Mesendoderm (in vitro differentiated cells): ENCODE data around the gene KCNG1.

Source experiments
- DNase-seq: peaks from one replicate; pipeline ENCODE4 v3.0.0; 2013
- H2AK5ac ChIP-seq: 2 replicates; pipeline ENCODE4 v1.6.1; 2013; ENCODE audit warnings: low read length, inconsistent platforms
- H2BK120ac ChIP-seq: 2 replicates; pipeline ENCODE4 v1.6.1; 2013; ENCODE audit warnings: low read depth, mild to moderate bottlenecking, low read length, moderate library complexity, mixed read lengths
- H2BK15ac ChIP-seq: replicated peaks from 2 replicates; pipeline ENCODE4 v1.6.1; 2013; ENCODE audit warnings: low read depth, mild to moderate bottlenecking, moderate library complexity
- H2BK5ac ChIP-seq: 2 replicates; pipeline ENCODE4 v1.6.1; 2013; ENCODE audit warnings: low read length, inconsistent platforms
- H3K18ac ChIP-seq: 2 replicates; pipeline ENCODE4 v1.6.1; 2013; ENCODE audit warnings: mild to moderate bottlenecking, low read length, mixed read lengths
- H3K23ac ChIP-seq: one replicate; pipeline ENCODE4 v1.6.1; 2013; ENCODE audit warnings: low read length
- H3K27ac ChIP-seq: 2 replicates; pipeline ENCODE4 v1.5.1; 2013; ENCODE audit warnings: low read depth, mild to moderate bottlenecking, inconsistent platforms, low read length, moderate library complexity
- H3K27me3 ChIP-seq: 2 replicates; pipeline ENCODE4 v1.6.1; 2013; ENCODE audit warnings: low read length, control low read depth, mild to moderate bottlenecking, inconsistent platforms; ENCODE audit not compliant: insufficient read depth, poor library complexity
- H3K36me3 ChIP-seq: 2 replicates; pipeline ENCODE4 v1.6.1; 2013; ENCODE audit warnings: low read length, inconsistent platforms; ENCODE audit not compliant: control insufficient read depth, insufficient read depth
- H3K4ac ChIP-seq: one replicate; pipeline ENCODE4 v1.6.1; 2013; ENCODE audit warnings: low read depth, mild to moderate bottlenecking, low read length, moderate library complexity
- H3K4me1 ChIP-seq: 2 replicates; pipeline ENCODE4 v1.6.1; 2013; ENCODE audit warnings: low read depth, low read length, inconsistent platforms; ENCODE audit not compliant: control insufficient read depth
- H3K4me2 ChIP-seq: 2 replicates; pipeline ENCODE4 v1.6.1; 2013; ENCODE audit warnings: low read length
- H3K4me3 ChIP-seq: 2 replicates; pipeline ENCODE4 v1.5.1; 2013; ENCODE audit warnings: mild to moderate bottlenecking, low read length
- H3K56ac ChIP-seq: one replicate; pipeline ENCODE4 v1.6.1; 2013; ENCODE audit warnings: low read length
- H3K79me1 ChIP-seq: 2 replicates; pipeline ENCODE4 v1.6.1; 2013; ENCODE audit warnings: low read length, inconsistent platforms
- H3K79me2 ChIP-seq: 2 replicates; pipeline ENCODE4 v1.6.1; 2013; ENCODE audit warnings: mild to moderate bottlenecking, low read length; ENCODE audit not compliant: control insufficient read depth, insufficient read depth
- H3K9ac ChIP-seq: 2 replicates; pipeline ENCODE4 v1.6.1; 2013; ENCODE audit warnings: low read length, inconsistent platforms
- H4K5ac ChIP-seq: one replicate; pipeline ENCODE4 v1.6.1; 2013; ENCODE audit warnings: low read length
- H4K8ac ChIP-seq: one replicate; pipeline ENCODE4 v1.6.1; 2013; ENCODE audit warnings: low read depth, mild to moderate bottlenecking, control low read depth, low read length, moderate library complexity
- WGBS: extraction: QIAGEN DNeasy Blood & Tissue Kit; methylation state at CpG from one replicate; pipeline ENCODE4 v1.1.7; 2013; ENCODE audit warnings: low lambda C conversion rate, missing lambda C conversion rate; ENCODE audit not compliant: insufficient coverage; ENCODE audit errors: extremely low coverage; 5-methylcytosine and 5-hydroxymethylcytosine counted together

KCNG1 gene

DNA sequence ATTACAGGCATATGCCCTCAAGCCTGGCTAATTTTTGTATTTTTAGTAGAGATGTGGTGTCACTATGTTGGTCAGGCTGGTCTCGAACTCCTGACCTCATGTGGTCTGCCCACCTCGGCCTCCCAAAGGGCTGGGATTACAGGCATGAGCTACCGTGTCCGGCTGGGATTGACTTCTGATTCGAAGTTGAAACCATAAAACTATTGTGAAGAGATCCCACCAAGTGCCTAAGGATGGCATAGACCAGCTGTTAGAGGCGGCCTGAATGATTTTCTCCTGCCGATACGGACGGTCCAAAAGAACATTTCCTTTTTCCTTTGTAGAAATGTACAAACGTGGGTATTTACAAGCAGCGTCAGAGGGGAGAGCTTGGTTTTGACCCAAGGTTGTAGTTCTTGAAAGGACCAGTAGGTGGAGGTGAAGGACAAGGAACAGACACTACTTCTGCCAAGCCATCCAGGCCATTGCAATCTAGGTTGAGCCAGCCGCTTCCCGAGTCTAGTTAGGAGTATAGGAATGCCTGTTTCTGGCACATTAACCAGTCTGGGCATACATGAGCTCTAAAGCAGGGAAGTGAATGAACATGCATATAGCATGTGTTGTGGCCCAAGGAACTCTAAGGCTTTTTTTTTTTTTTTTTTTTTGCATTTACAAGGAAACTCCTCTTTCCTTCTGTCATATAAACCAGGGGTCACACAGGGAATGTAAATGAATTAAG, 35.3 kb downstream of the KCNG1 start:
- Histone ChIP-seq H2BK120ac (no peak overlapping the region), H3K4me3 (no peak overlapping the region), H3K18ac (no peak overlapping the region), H3K79me1 (no peaks in the 10 kb centered on the region), H3K23ac (no peak overlapping the region), H3K4me2 (no peak overlapping the region), H3K9ac (no peak overlapping the region), H2AK5ac (no peak overlapping the region), H4K8ac (no peak overlapping the region), H3K56ac (no peak overlapping the region), H3K36me3 (no peaks in the 10 kb centered on the region), H2BK15ac (no peak overlapping the region), H3K4me1 (peaks cover 6% of the 10 kb centered on the region), H2BK5ac (no peak overlapping the region), H3K4ac (no peak overlapping the region), H4K5ac (no peak overlapping the region), H3K79me2 (no peaks in the 10 kb centered on the region), H3K27ac (no peak overlapping the region), H3K27me3 (no peaks in the 10 kb centered on the region)
- peak; percentile 88 for DNase-seq
- WGBS, result no CpG with 5 or more reads among the region's 13 CpGs

DNA sequence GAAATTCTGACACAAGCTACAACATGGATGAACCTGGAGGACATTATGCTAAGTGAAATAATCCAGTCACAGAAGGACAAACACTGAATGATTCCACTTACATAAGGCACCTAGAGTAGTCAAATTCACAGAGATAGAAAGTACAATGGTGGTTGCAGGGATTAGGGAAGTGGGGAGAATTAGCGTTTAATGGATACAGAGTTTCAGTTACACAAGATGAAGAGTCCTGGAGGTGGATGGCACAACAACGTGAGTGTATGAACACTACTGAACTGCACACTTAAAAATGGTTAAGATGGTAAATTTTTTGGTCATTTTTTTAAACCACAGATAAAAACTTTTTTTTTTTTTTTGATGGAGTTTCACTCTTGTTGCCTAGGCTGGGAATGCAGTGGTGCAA, 39.6 kb downstream of the KCNG1 start:
- no CpG with 5 or more reads among the region's 2 CpGs for WGBS

DNA sequence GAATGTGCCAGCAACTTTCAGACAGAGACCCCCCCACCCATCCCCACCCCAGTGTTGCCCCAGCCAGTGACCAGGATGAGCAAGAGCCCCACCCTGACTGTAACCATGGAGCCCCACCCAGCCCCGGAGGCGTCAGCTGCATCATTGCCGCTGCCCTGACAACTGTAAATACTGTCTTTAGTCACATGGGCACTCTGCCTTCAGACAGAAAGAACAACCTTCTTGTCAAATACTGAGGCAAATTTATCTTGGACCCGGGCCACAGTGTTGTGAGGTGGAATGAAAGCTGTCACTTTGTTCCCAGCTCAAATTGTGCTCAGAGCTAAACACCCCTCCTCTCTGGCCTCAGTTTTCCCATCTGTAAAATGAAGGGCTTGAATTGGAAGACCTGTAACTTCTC, 40.5 kb downstream of the KCNG1 start:
- Histone ChIP-seq H4K8ac (no peak overlapping the region), H3K4ac (no peak overlapping the region), H2BK15ac (no peak overlapping the region), H3K18ac (no peak overlapping the region), H3K4me2 (no peak overlapping the region), H3K27me3 (no peaks in the 10 kb centered on the region), H2BK120ac (no peak overlapping the region), H3K79me1 (no peaks in the 10 kb centered on the region), H3K4me1 (no peaks in the 10 kb centered on the region), H3K27ac (no peak overlapping the region), H3K9ac (no peak overlapping the region), H2BK5ac (no peak overlapping the region), H3K23ac (no peak overlapping the region), H3K36me3 (no peaks in the 10 kb centered on the region), H3K4me3 (no peak overlapping the region), H3K79me2 (no peaks in the 10 kb centered on the region), H3K56ac (no peak overlapping the region), H4K5ac (no peak overlapping the region), H2AK5ac (no peak overlapping the region)
- no CpG with 5 or more reads among the region's 4 CpGs for WGBS
- DNase-seq, result no peak

More for the DNA sequence above, 39.6 kb downstream of the KCNG1 start:
- H3K27ac ChIP-seq, result no peak overlapping the region
- H3K23ac ChIP-seq, result no peak overlapping the region
- H3K4me2 ChIP-seq, result no peak overlapping the region
- H2BK15ac ChIP-seq, result no peak overlapping the region
- no peaks in the 10 kb centered on the region for H3K27me3 ChIP-seq
- no peak overlapping the region for H4K8ac ChIP-seq
- H3K79me1 ChIP-seq, result no peaks in the 10 kb centered on the region
- H3K4me3 ChIP-seq, result no peak overlapping the region
- no peak overlapping the region for H4K5ac ChIP-seq
- no peak overlapping the region for H3K56ac ChIP-seq
- H3K79me2 ChIP-seq, result no peaks in the 10 kb centered on the region
- no peak overlapping the region for H3K18ac ChIP-seq
- H3K4ac ChIP-seq, result no peak overlapping the region
- no peak for DNase-seq
- no peaks in the 10 kb centered on the region for H3K36me3 ChIP-seq
- no peak overlapping the region for H2BK5ac ChIP-seq
- no peak overlapping the region for H2AK5ac ChIP-seq
- H3K9ac ChIP-seq, result no peak overlapping the region
- no peaks in the 10 kb centered on the region for H3K4me1 ChIP-seq
- no peak overlapping the region for H2BK120ac ChIP-seq

DNA sequence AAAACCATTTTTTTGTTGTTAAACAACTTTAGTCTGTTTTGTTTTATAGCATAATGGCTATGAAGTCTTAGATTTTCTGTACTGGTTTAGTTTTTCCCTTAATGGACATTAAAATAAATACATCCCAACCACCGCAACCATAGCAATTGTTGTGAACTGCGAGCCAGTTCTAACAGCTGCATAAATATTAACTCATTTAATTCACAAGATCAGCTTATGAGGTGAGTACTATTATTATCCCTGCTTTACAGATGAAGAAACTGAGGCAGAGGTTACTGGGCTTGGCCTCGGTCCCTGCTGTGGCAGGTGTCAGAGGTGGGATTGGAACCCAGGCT, 41.2 kb downstream of the KCNG1 start:
- H3K18ac ChIP-seq, result no peak overlapping the region
- WGBS, result no CpG with 5 or more reads among the region's 3 CpGs

DNA sequence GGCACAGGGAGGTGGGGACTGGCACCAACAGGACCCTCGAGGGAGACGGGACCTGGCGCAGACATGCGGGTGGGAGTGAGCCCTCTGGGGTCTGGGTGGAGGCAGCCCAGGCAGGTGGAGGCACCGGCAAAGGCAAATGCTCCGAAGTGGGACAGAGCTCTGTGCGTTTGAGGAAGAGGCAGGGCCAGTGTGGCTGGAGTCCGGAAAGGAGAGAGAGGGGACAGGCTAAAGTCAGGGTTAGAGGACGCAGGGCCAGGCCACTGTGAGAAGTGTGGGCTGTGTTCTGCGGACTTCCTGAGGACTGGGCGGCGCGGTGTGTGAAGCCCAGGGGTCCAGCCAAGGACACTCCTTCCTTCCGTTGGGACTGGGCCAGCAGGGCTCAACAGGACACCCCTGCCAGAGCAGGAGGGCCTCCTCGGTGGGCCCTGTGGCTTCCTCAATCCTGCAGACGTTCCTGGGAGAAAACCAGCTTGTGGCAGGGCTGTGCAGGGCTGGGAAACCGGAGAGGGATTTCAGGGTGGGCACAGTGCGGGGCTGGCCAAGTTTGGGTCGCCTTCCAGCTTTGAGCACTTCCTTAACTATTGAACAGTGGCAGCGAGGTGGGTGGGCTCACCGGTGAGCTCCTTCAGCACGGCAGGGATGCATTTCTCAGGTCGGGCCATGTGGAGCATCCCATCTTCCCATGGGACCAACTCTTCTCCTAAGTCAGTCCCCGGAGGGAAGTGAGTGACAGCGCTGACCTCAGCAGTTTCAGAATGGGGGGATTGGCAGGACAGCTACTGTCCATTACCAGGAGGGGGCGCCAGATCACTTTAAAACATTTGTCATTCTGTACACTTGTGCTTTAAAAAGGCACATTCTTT, 41.8 kb downstream of the KCNG1 start:
- Histone ChIP-seq H3K4ac (no peak overlapping the region), H3K23ac (no peak overlapping the region), H4K8ac (no peak overlapping the region), H2AK5ac (no peak overlapping the region), H3K27me3 (no peaks in the 10 kb centered on the region), H3K4me1 (no peaks in the 10 kb centered on the region), H3K4me3 (no peak overlapping the region), H3K9ac (no peak overlapping the region), H3K36me3 (no peaks in the 10 kb centered on the region), H3K56ac (no peak overlapping the region), H3K27ac (no peak overlapping the region), H3K79me2 (no peaks in the 10 kb centered on the region), H2BK5ac (no peak overlapping the region), H3K4me2 (no peak overlapping the region), H2BK120ac (no peak overlapping the region), H2BK15ac (no peak overlapping the region), H3K79me1 (no peaks in the 10 kb centered on the region), H4K5ac (no peak overlapping the region), H3K18ac (no peak overlapping the region)
- no CpG with 5 or more reads among the region's 26 CpGs for WGBS
- DNase-seq, result peak; percentile 71

More for the DNA sequence above, 41.2 kb downstream of the KCNG1 start:
- Histone ChIP-seq H3K4me2 (no peak overlapping the region), H3K79me2 (no peaks in the 10 kb centered on the region), H3K27me3 (no peaks in the 10 kb centered on the region), H2BK15ac (no peak overlapping the region), H3K9ac (no peak overlapping the region), H3K56ac (no peak overlapping the region), H3K79me1 (no peaks in the 10 kb centered on the region), H3K4ac (no peak overlapping the region), H2BK120ac (no peak overlapping the region), H3K4me3 (no peak overlapping the region), H4K8ac (no peak overlapping the region), H4K5ac (no peak overlapping the region), H3K27ac (no peak overlapping the region), H2BK5ac (no peak overlapping the region), H3K4me1 (no peaks in the 10 kb centered on the region), H3K23ac (no peak overlapping the region), H3K36me3 (no peaks in the 10 kb centered on the region), H2AK5ac (no peak overlapping the region)
- DNase-seq, result no peak
